Suppressor macrophage treated with lipopolysaccharide for 1 hour (primary cell): ENCODE measurements around the gene CHMP5.

Source experiments
- DNase-seq, 3 donors: peaks; one replicate each; pipeline ENCODE4 v3.0.0-alpha.2; 2020 to 2022

Gene CHMP5

GRCh38 chr9:33244137-33244784 is 20.6 kb upstream of the CHMP5 start:
- DNase-seq, result peak in 1 of 3 donors; percentile 59

GRCh38 chr9:33245341-33245740 is 19.5 kb upstream of the CHMP5 start:
- no peak for DNase-seq

- no peak for DNase-seq
Observed at GRCh38 chr9:33246269-33246860, 18.5 kb upstream of the CHMP5 start.

- DNase-seq, result no peak
Observed at GRCh38 chr9:33248606-33249005, 16.2 kb upstream of the CHMP5 start.

- no peak for DNase-seq
Observed at GRCh38 chr9:33249087-33249658, 15.7 kb upstream of the CHMP5 start.

- no peak for DNase-seq
Observed at GRCh38 chr9:33249983-33250382, 14.9 kb upstream of the CHMP5 start.

- DNase-seq, result peak; percentile 83 to 86 (median 86)
Observed at GRCh38 chr9:33250458-33250995, 14.3 kb upstream of the CHMP5 start.

GRCh38 chr9:33254211-33254610 is 10.6 kb upstream of the CHMP5 start:
- no peak for DNase-seq

GRCh38 chr9:33255014-33255413 is 9.8 kb upstream of the CHMP5 start:
- no peak for DNase-seq

GRCh38 chr9:33255471-33255870 is 9.4 kb upstream of the CHMP5 start:
- DNase-seq, result no peak

- no peak for DNase-seq
Observed at GRCh38 chr9:33256236-33256635, 8.6 kb upstream of the CHMP5 start.

- no peak for DNase-seq
Observed at GRCh38 chr9:33257276-33257675, 7.6 kb upstream of the CHMP5 start.

GRCh38 chr9:33260372-33260771 is 4.5 kb upstream of the CHMP5 start:
- DNase-seq, result no peak

GRCh38 chr9:33263131-33264002 is 1.5 kb upstream of the CHMP5 start:
- peak in 2 of 3 donors; percentile 36 to 40 for DNase-seq

- peak; percentile 52 to 66 (median 57) for DNase-seq
Observed at GRCh38 chr9:33264003-33264472, 811 bp upstream of the CHMP5 start.

GRCh38 chr9:33265211-33265865 is 489 bp downstream of the CHMP5 start:
- peak; percentile 74 to 86 (median 79) for DNase-seq

GRCh38 chr9:33267151-33267767 is 2.4 kb downstream of the CHMP5 start:
- no peak for DNase-seq

- no peak for DNase-seq
Observed at GRCh38 chr9:33270146-33270545, 5.3 kb downstream of the CHMP5 start.

GRCh38 chr9:33272061-33272460 is 7.2 kb downstream of the CHMP5 start:
- DNase-seq, result no peak

- no peak for DNase-seq
Observed at GRCh38 chr9:33273266-33273971, 8.6 kb downstream of the CHMP5 start.

- no peak for DNase-seq
Observed at GRCh38 chr9:33273972-33274328, 9.1 kb downstream of the CHMP5 start.
